HEK293T (cell line): ENCODE data around the gene DMC1.

Source experiments
- CTCF ChIA-PET: fragments of 350-600 bp; formaldehyde crosslinking; extraction: SDS; loops from one replicate; lab custom pipeline; 2021; ENCODE audit warnings: antibody characterized with exemption, inconsistent platforms; lab: Yijun Ruan, JAX
- POLR2A ChIA-PET: fragments of 350-600 bp; formaldehyde crosslinking; extraction: SDS; loops from one replicate; lab custom pipeline; 2020; ENCODE audit warnings: antibody characterized with exemption, inconsistent platforms; lab: Yijun Ruan, JAX
- DNase-seq: peaks from one replicate; pipeline ENCODE4 v3.0.0; 2012; ENCODE audit warnings: mixed read lengths; ENCODE audit errors: extremely low spot score
- ARNT ChIP-seq: fragments of 450-650 bp; IDR thresholded peaks from 2 replicates; pipeline ENCODE4 v1.6.1; 2017; ENCODE audit warnings: mild to moderate bottlenecking
- BHLHE40 ChIP-seq: fragments of 450-650 bp; IDR thresholded peaks from 2 replicates; pipeline ENCODE4 v1.6.1; 2016; ENCODE audit warnings: mild to moderate bottlenecking, moderate library complexity, borderline replicate concordance
- CTBP1 ChIP-seq: fragments of 450-650 bp; IDR thresholded peaks from 2 replicates; pipeline ENCODE4 v1.6.1; 2016; ENCODE audit warnings: borderline replicate concordance
- ELF4 ChIP-seq: fragments of 450-650 bp; IDR thresholded peaks from 2 replicates; pipeline ENCODE4 v1.6.1; 2017; ENCODE audit warnings: antibody characterized with exemption
- FOXA1 ChIP-seq: fragments of 450-650 bp; IDR thresholded peaks from 2 replicates; pipeline ENCODE4 v1.6.1; 2016; ENCODE audit warnings: mild to moderate bottlenecking
- FOXK2 ChIP-seq: fragments of 450-650 bp; IDR thresholded peaks from 2 replicates; pipeline ENCODE4 v1.6.1; 2016; ENCODE audit warnings: mild to moderate bottlenecking
- FOXM1 ChIP-seq: fragments of 450-650 bp; IDR thresholded peaks from 2 replicates; pipeline ENCODE4 v1.6.1; 2017; ENCODE audit warnings: mild to moderate bottlenecking, borderline replicate concordance
- HDGF ChIP-seq: fragments of 450-650 bp; IDR thresholded peaks from 2 replicates; pipeline ENCODE4 v1.6.1; 2017; ENCODE audit warnings: antibody characterized with exemption, borderline replicate concordance
- L3MBTL2 ChIP-seq: fragments of 450-650 bp; conservative IDR thresholded peaks from 2 replicates; pipeline ENCODE4 v1.6.1; 2016; ENCODE audit warnings: mild to moderate bottlenecking
- LEF1 ChIP-seq: fragments of 450-650 bp; IDR thresholded peaks from 2 replicates; pipeline ENCODE4 v1.6.1; 2017; ENCODE audit warnings: mild to moderate bottlenecking, borderline replicate concordance
- NFRKB ChIP-seq: fragments of 450-650 bp; IDR thresholded peaks from 2 replicates; pipeline ENCODE4 v1.6.1; 2016; ENCODE audit warnings: mild to moderate bottlenecking, moderate library complexity
- PKNOX1 ChIP-seq: fragments of 450-650 bp; IDR thresholded peaks from 2 replicates; pipeline ENCODE4 v1.6.1; 2016
- SP1 ChIP-seq: fragments of 450-650 bp; IDR thresholded peaks from 2 replicates; pipeline ENCODE4 v1.6.1; 2017
- SUZ12 ChIP-seq: fragments of 450-650 bp; IDR thresholded peaks from 2 replicates; pipeline ENCODE4 v1.6.1; 2016; ENCODE audit warnings: mild to moderate bottlenecking
- TARDBP ChIP-seq: fragments of 450-650 bp; IDR thresholded peaks from 2 replicates; pipeline ENCODE4 v1.6.1; 2016
- ZNF384 ChIP-seq: fragments of 450-650 bp; IDR thresholded peaks from 2 replicates; pipeline ENCODE4 v1.6.1; 2016

Gene DMC1

GRCh38 chr22:38481871-38482332 is 88.1 kb downstream of the DMC1 start:
- ChIA-PET CTCF (interaction anchor here (0.7 kb wide), 1 partner anchor 14 kb away, joined by 3 read pairs; the partner anchor contains the start of gene KDELR3), POLR2A (interaction anchor here (0.8 to 2.8 kb wide), 3 partner anchors 13 to 89 kb away, joined by 3 to 10 read pairs (median 3); no protein-coding TSS in a partner anchor)
- TF ChIP-seq SP1 (no peak), ELF4 (0 out of 2 replicates have a peak, but pooled peaks have one; percentile 17)
- no peak for DNase-seq

GRCh38 chr22:38481162-38481870 is 88.7 kb downstream of the DMC1 start:
- POLR2A ChIA-PET: interaction anchor here (0.8 to 2.8 kb wide), 5 partner anchors 8 to 89 kb away, joined by 3 to 10 read pairs (median 3); partner anchors contain the start of gene KDELR3
- TF ChIP-seq ARNT (no peak), ELF4 (no peak), L3MBTL2 (no peak), HDGF (no peak), SP1 (no peak), TARDBP (no peak), ZNF384 (no peak), FOXK2 (no peak)
- no peak for DNase-seq
- CTCF ChIA-PET: no interaction called here

GRCh38 chr22:38479096-38479837 is 90.7 kb downstream of the DMC1 start:
- POLR2A ChIA-PET: interaction anchor here (1.0 to 2.8 kb wide), 2 partner anchors 16 to 23 kb away, joined by 3 to 10 read pairs; no protein-coding TSS in a partner anchor
- CTCF ChIA-PET: no interaction called here
- no peak for DNase-seq
- no peak for TF ChIP-seq NFRKB
- TF ChIP-seq HDGF: no peak
- TF ChIP-seq L3MBTL2: no peak
- TF ChIP-seq SP1: no peak
- TF ChIP-seq FOXK2: no peak
- TF ChIP-seq CTBP1: no peak
- no peak for TF ChIP-seq PKNOX1
- no peak for TF ChIP-seq SUZ12
- TF ChIP-seq ELF4: no peak
- no peak for TF ChIP-seq BHLHE40

- CTCF ChIA-PET: interaction anchor here (0.7 kb wide), 1 partner anchor 14 kb away, joined by 5 read pairs; no protein-coding TSS in a partner anchor
- POLR2A ChIA-PET: interaction anchor here (1.2 to 1.4 kb wide), 2 partner anchors 10 to 76 kb away, joined by 3 to 7 read pairs; partner anchors contain the start of gene KDELR3
- TF ChIP-seq CTBP1 (no peak), FOXA1 (no peak), ELF4 (no peak), LEF1 (no peak), ARNT (no peak), ZNF384 (no peak), BHLHE40 (no peak), TARDBP (no peak), FOXM1 (no peak), HDGF (no peak), SP1 (no peak), PKNOX1 (no peak), FOXK2 (no peak), NFRKB (no peak), L3MBTL2 (no peak), SUZ12 (no peak)
- DNase-seq: no peak
These were observed 92.4 kb downstream of the DMC1 start for GRCh38 chr22:38477585-38477984.

- ChIA-PET POLR2A (no interaction called here), CTCF (no interaction called here)
- TF ChIP-seq NFRKB: no peak
- no peak for TF ChIP-seq BHLHE40
- TF ChIP-seq LEF1: no peak
- no peak for TF ChIP-seq PKNOX1
- no peak for TF ChIP-seq TARDBP
- TF ChIP-seq FOXK2: no peak
- TF ChIP-seq SP1: no peak
- no peak for TF ChIP-seq ELF4
- TF ChIP-seq FOXM1: no peak
- TF ChIP-seq ARNT: no peak
- no peak for TF ChIP-seq SUZ12
- TF ChIP-seq HDGF: no peak
- no peak for TF ChIP-seq L3MBTL2
- no peak for TF ChIP-seq CTBP1
- TF ChIP-seq ZNF384: no peak
- no peak for DNase-seq
These were observed 95.9 kb downstream of the DMC1 start for GRCh38 chr22:38474003-38474607.
